Measurements from ENCODE around the gene HOXB6. TPM values are rescaled to one million over a fixed set of nuclear protein-coding genes. Genes with fewer than 3 reads are reported as not detected.
A peak's percentile ranks its signal among the peaks of the same experiment; 100 is the strongest.

Gene HOXB6
- total RNA-seq, 3 donors from 2014 or later, result 41.3 to 68.8 (median 50.9) TPM

DNA sequence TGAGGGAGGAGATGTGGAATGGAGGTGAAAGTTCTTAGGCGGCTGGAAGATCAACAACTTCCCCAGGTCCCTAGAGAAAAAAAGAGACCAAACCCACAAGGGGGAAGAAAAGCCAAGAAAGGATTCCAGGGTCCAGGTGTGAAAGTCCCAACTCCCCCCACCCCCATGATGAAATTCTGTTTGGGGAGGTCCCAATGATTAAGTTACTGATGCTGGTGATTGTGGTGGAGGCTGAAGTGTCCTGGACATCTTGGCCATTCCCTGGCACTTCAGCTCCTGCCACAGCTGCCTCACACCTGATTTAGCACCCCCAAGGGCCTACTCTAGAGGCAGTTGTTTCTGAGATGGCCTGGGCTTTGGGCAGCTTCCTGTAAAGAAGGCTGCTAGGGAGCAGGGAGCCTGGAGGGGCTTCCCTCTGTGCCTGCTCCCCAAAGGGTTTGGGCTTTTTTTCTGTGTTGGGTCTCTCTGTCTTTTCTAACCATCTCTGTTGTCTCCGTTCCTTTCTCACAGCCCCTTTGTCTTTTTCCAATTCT lies 39.7 kb downstream of the HOXB6 start:
- ATAC-seq, result no peak
- H3K9me3 ChIP-seq, result no peaks in the 10 kb centered on the region
- H3K36me3 ChIP-seq (ENCODE audit: low read depth), result no peaks in the 10 kb centered on the region
- TF ChIP-seq, protein P1, sequence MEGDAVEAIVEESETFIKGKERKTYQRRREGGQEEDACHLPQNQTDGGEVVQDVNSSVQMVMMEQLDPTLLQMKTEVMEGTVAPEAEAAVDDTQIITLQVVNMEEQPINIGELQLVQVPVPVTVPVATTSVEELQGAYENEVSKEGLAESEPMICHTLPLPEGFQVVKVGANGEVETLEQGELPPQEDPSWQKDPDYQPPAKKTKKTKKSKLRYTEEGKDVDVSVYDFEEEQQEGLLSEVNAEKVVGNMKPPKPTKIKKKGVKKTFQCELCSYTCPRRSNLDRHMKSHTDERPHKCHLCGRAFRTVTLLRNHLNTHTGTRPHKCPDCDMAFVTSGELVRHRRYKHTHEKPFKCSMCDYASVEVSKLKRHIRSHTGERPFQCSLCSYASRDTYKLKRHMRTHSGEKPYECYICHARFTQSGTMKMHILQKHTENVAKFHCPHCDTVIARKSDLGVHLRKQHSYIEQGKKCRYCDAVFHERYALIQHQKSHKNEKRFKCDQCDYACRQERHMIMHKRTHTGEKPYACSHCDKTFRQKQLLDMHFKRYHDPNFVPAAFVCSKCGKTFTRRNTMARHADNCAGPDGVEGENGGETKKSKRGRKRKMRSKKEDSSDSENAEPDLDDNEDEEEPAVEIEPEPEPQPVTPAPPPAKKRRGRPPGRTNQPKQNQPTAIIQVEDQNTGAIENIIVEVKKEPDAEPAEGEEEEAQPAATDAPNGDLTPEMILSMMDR (IDR thresholded peaks at IDR 0.05), result no peak
- intact Hi-C loops (cut with DNase I, micrococcal nuclease), result no loop called here
- DNase-seq, result peak in 1 of 3 donors; percentile 14
- peaks cover 51% of the 10 kb centered on the region for H3K4me1 ChIP-seq (ENCODE audit: low read depth)
- no peak overlapping the region for H3K4me3 ChIP-seq

DNA sequence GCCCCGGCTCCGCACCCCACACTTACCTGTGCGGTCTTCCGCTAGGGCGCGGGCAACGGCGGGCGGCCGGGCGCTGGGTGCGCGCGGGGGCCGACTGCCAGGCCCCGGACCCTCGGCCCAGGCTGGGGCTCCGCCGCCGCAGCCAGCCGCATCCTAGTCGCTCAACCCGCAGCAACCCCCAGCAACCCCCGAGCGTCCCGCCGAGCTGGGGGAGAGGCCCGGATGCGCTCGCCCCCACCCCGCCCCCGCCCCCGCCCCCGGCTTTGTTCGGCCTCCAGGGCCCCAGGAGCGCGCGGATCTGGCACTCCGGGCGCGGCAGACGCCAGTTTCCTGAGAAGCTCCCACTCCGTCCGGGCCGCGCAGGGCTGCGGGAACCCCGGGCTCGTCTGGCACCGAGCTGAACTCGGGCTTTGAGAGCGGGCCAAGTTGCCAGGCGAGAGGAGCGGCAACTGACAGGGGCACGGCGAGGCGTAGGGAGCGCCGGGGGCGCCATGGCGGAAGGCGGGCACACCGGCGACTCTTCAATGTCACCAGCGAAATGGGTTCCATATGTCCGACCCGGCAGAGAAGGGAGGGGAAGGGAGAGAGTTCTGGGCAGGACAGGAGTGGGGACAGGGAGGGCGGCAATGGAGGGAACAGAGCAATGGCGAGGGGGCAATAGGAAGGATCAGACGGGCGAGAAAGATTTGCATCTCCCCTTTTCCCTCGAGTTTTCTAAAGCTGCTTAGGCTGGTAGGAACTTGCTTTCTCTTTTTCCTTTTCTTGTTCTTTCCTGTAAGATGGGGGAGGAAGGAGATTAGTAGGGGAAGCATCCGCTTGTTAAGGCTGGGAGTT lies 40.4 kb downstream of the HOXB6 start:
- ATAC-seq, result no peak
- peaks cover 51% of the 10 kb centered on the region for H3K4me1 ChIP-seq (ENCODE audit: low read depth)

DNA sequence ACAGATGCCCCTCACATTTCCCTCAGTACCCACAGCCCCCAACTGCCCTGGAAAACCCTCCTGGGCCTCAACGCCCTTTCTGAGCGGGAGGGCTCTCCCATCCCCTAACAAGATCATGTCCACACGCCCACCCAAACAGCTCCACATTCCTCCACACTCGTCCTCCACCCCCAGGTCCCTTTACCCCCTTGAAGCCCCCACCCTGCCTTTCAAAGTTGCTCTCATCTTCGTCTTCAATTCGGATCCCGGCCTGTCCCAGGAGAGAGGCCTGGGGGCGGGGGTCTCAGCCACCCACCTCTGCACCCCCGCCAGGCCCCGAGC lies 41.0 kb downstream of the HOXB6 start:
- peaks cover 51% of the 10 kb centered on the region for H3K4me1 ChIP-seq (ENCODE audit: low read depth)
- no peak for ATAC-seq
- H3K4me3 ChIP-seq, result no peak overlapping the region
- peak in 1 of 3 donors; percentile 16 for DNase-seq
- intact Hi-C loops (cut with DNase I, micrococcal nuclease), result no loop called here
- H3K36me3 ChIP-seq (ENCODE audit: low read depth), result no peaks in the 10 kb centered on the region
- TF ChIP-seq, protein P1 (IDR thresholded peaks at IDR 0.05), result no peak
- H3K9me3 ChIP-seq, result no peaks in the 10 kb centered on the region

More for the DNA sequence above, 40.4 kb downstream of the HOXB6 start:
- H3K36me3 ChIP-seq (ENCODE audit: low read depth), result no peaks in the 10 kb centered on the region
- DNase-seq, result no peak
- H3K4me3 ChIP-seq, result no peak overlapping the region
- intact Hi-C loops (cut with DNase I, micrococcal nuclease), result no loop called here
- no peaks in the 10 kb centered on the region for H3K9me3 ChIP-seq
- TF ChIP-seq, protein P1 (IDR thresholded peaks at IDR 0.05), result no peak

DNA sequence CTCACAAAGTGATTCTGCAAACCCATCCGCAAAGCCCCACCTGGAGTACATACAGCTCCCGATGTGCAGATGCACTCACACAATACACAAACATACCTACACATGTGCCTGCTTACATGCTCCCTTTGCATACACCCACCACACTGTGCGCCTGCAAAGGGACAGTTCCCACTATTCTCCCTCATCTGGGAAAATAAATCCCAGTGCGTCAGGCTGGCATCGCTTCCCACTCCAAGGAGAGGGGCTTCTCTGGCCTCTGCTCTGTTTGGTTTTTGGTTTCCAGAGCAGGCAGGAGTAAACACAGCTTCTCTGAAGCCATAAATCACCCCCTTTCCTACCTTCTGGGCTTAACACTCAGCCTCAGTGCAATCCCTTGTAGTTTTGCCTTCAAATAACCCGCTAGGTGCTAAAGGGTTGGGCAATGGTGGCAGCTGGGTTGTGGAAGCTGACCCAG lies 41.4 kb downstream of the HOXB6 start:
- Histone ChIP-seq H3K4me1 (ENCODE audit: low read depth) (peaks cover 50% of the 10 kb centered on the region), H3K9me3 (no peaks in the 10 kb centered on the region), H3K36me3 (ENCODE audit: low read depth) (no peaks in the 10 kb centered on the region), H3K4me3 (no peak overlapping the region)
- DNase-seq (peak in 1 of 3 donors; percentile 23), ATAC-seq (no peak)
- TF ChIP-seq, protein P1 (IDR thresholded peaks at IDR 0.05), result no peak
- intact Hi-C loops (cut with DNase I, micrococcal nuclease), result no loop called here

DNA sequence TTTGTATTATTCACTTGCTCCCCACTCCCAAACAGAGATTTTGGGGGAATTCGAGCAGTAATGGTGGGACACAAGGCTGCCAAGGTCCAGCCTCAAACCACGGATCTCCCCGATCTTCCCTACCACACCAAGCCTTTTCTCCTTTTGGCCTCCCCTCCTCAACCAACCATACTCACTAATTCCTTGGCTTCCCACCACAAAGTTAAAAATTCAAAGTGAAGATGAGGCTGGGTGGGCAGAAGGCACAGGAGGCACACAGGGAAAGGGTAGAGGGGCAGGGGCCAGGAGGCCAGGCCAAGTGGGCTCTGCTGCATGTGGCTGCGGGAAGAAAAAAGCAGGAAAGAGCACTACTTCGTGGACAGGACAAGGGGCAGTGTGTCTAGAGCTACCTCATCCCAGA lies 41.9 kb downstream of the HOXB6 start:
- ATAC-seq, result no peak
- Histone ChIP-seq H3K9me3 (no peaks in the 10 kb centered on the region), H3K4me1 (ENCODE audit: low read depth) (peaks cover 46% of the 10 kb centered on the region), H3K4me3 (no peak overlapping the region), H3K36me3 (ENCODE audit: low read depth) (no peaks in the 10 kb centered on the region)
- TF ChIP-seq, protein P1 (IDR thresholded peaks at IDR 0.05), result no peak
- intact Hi-C loops (cut with DNase I, micrococcal nuclease), result no loop called here
- peak in 1 of 3 donors; percentile 21 for DNase-seq
